NCI-H2196 treated with DMSO at 0.1 percent for 48 hours (cell line): ENCODE measurements around the gene PLEK2.
"Not testable (repeated sequence)": the region's sequence is repeated elsewhere in the genome, so short reads cannot be mapped to it uniquely, and the experiment has no call there.

Experiments used
- DNase-seq: peaks from one replicate; lab custom pipeline; 2025; ENCODE audit not compliant: unreplicated experiment; lab: John Stamatoyannopoulos, UW

The PLEK2 gene

GRCh38 chr14:67411820-67412421 lies at the start of gene PLEK2:
PLEK2 (minus strand) TSS chr14:67412165; CDS start chr14:67412059, 106 bp downstream.
- DNase-seq, result peak; percentile 52

- DNase-seq, result no peak
Observed at GRCh38 chr14:67461341-67461985, 49.5 kb upstream of the PLEK2 start.

GRCh38 chr14:67459336-67459735 lies 47.4 kb upstream of the PLEK2 start:
- DNase-seq, result no peak

GRCh38 chr14:67457782-67458181 lies 45.8 kb upstream of the PLEK2 start:
- DNase-seq, result peak; percentile 32

- no peak for DNase-seq
Observed at GRCh38 chr14:67456732-67457131, 44.8 kb upstream of the PLEK2 start.

GRCh38 chr14:67453575-67454300 lies 41.8 kb upstream of the PLEK2 start:
- no peak for DNase-seq

GRCh38 chr14:67451667-67452066 lies 39.7 kb upstream of the PLEK2 start:
- not testable (repeated sequence) for DNase-seq

GRCh38 chr14:67449096-67449495 lies 37.1 kb upstream of the PLEK2 start:
- DNase-seq, result no peak

GRCh38 chr14:67447033-67447381 lies 35.0 kb upstream of the PLEK2 start:
- DNase-seq, result no peak

GRCh38 chr14:67446371-67447032 lies 34.5 kb upstream of the PLEK2 start:
- no peak for DNase-seq

- no peak for DNase-seq
Observed at GRCh38 chr14:67444395-67444794, 32.4 kb upstream of the PLEK2 start.

- no peak for DNase-seq
Observed at GRCh38 chr14:67442139-67442906, 30.4 kb upstream of the PLEK2 start.

- no peak for DNase-seq
Observed at GRCh38 chr14:67441672-67442071, 29.7 kb upstream of the PLEK2 start.

- DNase-seq, result no peak
Observed at GRCh38 chr14:67441256-67441655, 29.3 kb upstream of the PLEK2 start.

- no peak for DNase-seq
Observed at GRCh38 chr14:67440513-67440912, 28.5 kb upstream of the PLEK2 start.

GRCh38 chr14:67438969-67439368 lies 27.0 kb upstream of the PLEK2 start:
- DNase-seq, result no peak

GRCh38 chr14:67436006-67436866 lies 24.3 kb upstream of the PLEK2 start:
- DNase-seq, result no peak

- no peak for DNase-seq
Observed at GRCh38 chr14:67435603-67436002, 23.6 kb upstream of the PLEK2 start.

- no peak for DNase-seq
Observed at GRCh38 chr14:67432050-67432564, 20.1 kb upstream of the PLEK2 start.
